Right renal pelvis (tissue), 4 donors: ENCODE data around the gene ZNF91. TPM values are rescaled to one million over a fixed set of nuclear protein-coding genes. Genes with fewer than 3 reads are reported as not detected.
A peak's percentile ranks its signal among the peaks of the same experiment; 100 is the strongest.
"Not testable (repeated sequence)": the region's sequence is repeated elsewhere in the genome, so short reads cannot be mapped to it uniquely, and the experiment has no call there.

Experiments used
- DNase-seq, 4 donors: peaks; one replicate each; pipeline ENCODE4 v3.0.0-alpha.2; 2013; ENCODE audit warnings: low read depth in 4 of 4, low spot score in 3 of 4, missing footprints in 1 of 4
- polyA plus RNA-seq, 4 donors: library from polyadenylated mRNA; unstranded; fragments of 120-200 nt; gene quantifications; one replicate each; pipeline ENCODE4 v1.2.1, GENCODE V29; 2013; ENCODE audit not compliant: insufficient read length in 4 of 4

ZNF91 gene
- polyA plus RNA-seq = 10 to 100 TPM; 45.4 to 67.5 (median 62.5) TPM

DNA sequence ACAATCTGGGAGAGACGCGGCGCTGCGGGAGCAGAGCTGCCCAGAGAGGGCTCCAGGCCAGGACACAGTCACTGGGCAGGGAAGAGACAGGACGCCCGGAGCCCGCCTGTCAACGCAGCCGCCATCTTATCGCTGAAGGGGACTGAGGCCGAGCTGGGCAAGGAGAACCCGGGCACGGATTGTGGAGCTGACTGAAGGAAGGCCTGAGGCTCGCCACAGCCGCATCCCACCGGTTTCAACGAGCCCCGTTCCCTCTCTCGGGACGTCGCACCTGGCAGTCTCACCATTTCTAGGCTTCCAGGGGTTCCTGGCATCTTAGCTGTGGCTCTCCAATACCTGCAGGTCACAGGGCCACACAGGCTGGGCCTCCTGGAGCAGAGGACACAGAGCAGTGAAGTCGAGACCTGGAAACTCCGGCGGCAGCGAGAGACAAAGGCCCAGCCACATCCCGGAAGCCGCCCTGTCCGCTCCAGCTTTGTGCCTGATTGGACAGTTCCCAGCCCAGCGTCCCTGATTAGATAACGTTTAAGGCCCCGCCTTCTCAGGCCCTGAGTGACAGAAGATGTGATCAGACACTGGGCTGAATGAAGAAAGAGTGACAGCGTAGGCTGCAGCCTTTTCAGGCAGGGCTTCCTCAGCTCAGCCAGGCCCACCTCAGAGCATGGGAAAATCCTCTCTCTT lies at the start of gene ZNF91:
TSS of gene ZNF91 (minus strand) at position 431 of the 681 bp plus-strand sequence. CDS start at position 314, 117 bp downstream.
- peak; percentile 84 to 96 (median 95) for DNase-seq

DNA sequence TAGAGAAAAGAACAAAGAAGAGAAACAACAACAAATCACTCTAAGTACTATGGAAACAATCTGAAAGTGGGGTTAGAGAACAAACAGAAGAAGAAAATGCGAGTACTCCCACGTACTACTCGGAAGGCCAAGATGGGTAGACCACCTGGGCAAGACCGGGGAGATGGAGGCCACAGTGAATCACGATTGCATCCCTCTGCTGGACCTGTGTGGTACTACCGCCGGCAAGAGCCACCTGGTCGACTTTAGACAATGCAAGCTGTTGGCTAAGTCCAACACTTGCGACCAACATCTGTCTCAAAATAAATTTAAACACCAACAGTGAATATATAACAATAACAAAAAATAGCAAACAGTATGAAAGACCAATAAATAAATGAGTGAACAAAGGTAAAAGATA lies 45.5 kb upstream of the ZNF91 start:
- DNase-seq = no peak

DNA sequence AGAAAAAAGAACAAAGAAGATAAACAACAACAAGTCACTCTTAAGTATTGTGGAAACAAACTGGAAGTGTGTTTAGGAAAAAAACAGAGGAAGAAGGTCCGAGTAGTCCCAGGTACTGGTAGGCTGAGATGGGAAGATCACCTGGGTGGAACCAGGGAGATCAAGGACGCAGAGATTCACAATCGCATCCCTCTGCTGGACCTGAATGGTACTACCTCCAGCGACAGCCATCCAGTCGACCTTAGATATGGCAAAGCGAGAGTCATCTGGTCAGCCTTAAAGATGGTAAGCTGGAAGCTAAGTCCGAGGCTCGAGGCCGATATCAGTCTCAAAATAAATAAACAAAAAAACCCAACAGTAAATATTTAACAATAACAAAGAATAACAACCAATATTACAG lies 44.9 kb upstream of the ZNF91 start:
- no peak for DNase-seq

- DNase-seq = no peak
Observed at GRCh38 chr19:23439623-23440022, 44.4 kb upstream of the ZNF91 start.

DNA sequence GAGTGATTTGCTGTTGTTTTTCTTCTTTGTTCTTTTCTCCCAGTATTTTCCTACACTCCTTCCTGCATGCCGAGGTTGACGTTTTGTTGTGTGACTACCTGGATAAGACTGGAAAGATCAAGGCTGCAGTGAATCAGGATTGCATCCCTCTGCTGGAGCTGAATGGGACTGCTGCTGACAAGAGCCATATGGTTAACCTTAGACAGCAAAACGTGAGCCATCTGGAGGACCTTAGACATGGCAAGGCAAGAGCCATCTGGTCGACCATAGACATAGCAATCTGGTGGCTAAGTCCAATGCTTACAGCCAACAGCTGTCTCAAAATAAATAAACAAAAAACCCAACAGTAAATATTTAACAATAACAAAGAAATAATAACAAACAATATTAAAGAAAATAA lies 42.6 kb upstream of the ZNF91 start:
- DNase-seq = no peak

- no peak for DNase-seq
Observed at GRCh38 chr19:23436944-23437343, 41.7 kb upstream of the ZNF91 start.

DNA sequence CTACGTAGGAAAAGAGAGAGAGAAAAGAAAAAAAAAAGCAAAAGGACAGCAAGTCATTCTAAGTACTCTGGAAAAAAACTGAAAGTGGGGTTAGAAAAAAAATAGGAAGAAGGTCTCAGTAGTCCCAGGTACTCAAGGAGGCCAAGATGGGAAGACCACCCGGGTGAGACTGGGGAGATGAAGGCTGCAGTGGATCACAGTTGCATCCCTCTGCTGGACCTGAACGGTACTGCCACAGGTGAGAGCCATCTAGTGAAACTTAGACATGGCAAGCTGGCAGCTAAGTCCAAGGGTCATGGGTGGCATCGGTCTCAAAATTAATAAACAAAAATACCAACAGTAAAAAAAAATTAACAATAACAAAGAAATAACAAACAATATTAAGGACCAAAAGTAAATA lies 41.0 kb upstream of the ZNF91 start:
- no peak for DNase-seq

- no peak for DNase-seq
Observed at GRCh38 chr19:23420824-23421223, 25.6 kb upstream of the ZNF91 start.

GRCh38 chr19:23419261-23419660 lies 24.0 kb upstream of the ZNF91 start:
- not testable (repeated sequence) for DNase-seq

DNA sequence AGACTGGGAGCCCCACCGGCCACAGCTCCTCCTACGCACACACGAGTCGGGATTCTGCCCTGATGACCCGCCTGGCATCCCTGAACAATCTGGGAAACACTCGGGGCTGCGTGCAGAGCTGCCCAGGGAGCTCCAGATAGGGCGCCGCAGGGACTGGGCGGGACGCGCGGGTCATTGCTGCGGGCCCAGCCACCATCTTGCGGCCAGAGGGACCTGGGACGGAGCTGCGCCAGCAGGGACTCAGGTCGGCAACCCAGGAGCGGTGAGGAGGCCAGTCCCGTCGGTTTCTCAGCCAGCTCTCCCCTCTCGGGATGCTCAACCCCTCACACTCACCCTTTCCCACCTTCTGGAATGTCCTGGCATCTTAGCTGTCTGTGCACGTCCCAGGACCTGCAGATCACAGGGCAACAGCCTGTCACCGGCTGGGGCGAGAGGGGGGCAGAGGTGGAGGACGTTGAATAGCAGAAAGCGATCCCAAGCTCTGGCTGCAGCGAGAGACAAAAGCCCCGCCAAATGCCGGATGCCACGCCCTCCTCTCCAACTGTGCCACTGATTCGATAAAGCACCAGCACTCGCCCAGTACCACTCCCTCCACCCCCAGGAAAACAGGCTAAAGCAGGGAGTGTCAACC lies 20.4 kb upstream of the ZNF91 start:
- peak in 1 of 4 donors; percentile 35 for DNase-seq

DNA sequence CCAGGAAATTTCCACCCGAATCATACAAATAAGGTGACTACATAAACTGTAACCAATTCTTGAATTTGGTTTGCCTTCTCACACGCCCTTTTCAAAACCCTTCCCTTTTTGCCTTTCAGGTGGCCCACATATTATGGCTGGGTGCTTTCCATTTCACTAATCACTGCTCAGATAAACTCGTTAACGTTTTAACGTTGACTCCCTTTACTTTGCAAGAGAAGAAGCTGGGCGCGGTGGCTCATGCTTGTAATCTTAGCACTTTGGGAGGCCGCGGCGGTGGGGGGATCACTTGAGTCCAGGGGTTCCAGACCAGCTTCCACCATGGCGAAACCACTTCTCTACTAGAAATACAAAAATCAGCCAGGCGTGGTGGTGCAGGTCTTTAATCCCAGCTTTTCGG lies 19.8 kb upstream of the ZNF91 start:
- DNase-seq = no peak

DNA sequence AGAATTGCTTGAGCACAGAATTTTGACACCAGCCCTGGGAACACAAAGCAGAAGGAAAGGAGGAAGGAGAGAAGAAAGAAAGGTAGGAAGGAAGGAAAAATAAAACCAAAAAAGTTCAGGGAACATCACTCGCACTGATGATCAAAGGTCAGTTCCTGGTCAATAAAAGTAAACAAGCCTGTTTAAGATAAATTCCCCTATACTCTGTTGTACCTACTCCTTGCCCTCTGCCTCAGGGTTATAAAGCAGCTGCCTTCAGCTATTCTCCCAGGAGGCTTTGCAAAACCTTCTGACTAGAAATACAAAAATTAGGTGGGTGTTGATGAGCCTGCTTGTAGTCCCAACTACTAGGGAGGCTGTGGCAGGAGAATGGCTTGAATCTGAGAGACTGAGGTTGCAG lies 14.9 kb upstream of the ZNF91 start:
- no peak for DNase-seq

- no peak for DNase-seq
Observed at GRCh38 chr19:23409392-23410048, 14.2 kb upstream of the ZNF91 start.

- DNase-seq = no peak
Observed at GRCh38 chr19:23407616-23408133, 12.4 kb upstream of the ZNF91 start.

DNA sequence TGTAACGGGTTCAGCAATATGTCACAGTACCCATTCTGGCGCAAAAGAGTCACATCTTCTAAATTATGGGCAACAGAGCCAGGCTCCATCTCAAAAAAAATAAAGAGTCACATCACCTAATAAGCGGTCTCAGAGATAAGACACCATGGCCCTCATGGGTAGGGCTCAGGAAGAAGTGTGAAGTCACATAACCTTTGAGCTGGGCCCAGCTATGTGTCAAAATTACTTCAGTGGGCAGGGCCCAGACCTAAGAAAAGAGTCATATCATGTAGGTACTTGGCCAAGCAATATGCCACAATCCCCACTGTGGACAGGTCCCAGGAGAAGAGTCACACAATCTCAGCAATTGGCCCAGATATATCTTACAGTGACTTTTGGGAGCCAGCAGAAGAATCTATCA lies 11.4 kb upstream of the ZNF91 start:
- DNase-seq = no peak

- DNase-seq = no peak
Observed at GRCh38 chr19:23406091-23406490, 10.8 kb upstream of the ZNF91 start.

GRCh38 chr19:23404676-23405075 lies 9.4 kb upstream of the ZNF91 start:
- DNase-seq = no peak

DNA sequence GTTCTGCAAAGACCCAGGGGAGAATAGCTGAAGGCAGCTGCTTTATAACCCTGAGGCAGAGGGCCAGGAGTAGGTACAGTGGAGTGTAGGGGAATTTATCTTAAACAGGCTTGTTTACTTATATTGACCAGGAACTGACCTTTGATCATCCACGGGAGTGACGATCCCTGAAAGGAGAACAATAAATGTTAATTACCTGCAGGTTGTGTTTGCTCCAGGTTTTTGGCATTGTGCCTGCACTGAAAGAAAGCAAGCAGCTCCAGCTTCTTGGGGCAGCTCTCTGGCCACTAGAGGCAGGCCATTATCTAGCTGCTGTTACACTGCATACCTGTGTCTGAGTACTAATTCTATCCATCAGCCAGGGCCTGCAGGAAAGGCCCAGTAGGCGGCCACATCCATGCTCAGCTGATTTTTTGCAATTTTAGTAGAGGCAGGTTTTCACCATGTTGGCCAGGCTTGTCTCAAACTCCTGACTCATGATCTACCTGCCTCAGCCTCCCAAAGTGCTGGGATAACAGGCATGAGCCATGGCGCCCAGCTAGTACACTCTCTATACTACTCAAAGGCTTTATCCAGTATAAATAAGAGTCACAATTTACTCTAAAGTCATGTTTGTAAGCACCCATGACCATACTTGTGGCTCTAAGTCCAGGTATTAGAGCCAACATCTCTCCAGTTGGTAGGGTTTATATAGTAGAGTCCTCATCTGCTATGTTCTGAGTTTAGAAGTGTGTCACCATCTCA lies 8.5 kb upstream of the ZNF91 start:
- no peak for DNase-seq

DNA sequence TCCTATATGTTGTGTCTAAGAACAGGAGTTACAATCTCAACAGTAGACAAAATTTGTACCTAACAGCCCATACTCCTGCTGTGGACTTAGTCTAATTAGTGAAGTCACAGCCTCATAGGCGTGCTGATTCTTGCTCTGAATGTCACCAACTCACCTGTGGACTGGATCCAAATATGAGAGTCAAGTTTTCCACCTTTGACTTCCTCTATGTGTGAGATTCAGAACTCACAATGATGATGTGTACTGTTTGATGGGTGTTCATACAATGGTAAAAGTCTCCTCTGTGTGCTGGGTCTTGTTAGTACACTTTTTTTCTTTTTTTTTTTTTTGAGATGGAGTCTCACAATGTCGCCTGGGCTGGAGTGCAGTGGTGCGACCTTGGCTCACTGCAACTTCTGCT lies 7.8 kb upstream of the ZNF91 start:
- DNase-seq = no peak

- DNase-seq = no peak
Observed at GRCh38 chr19:23402388-23402787, 7.1 kb upstream of the ZNF91 start.

DNA sequence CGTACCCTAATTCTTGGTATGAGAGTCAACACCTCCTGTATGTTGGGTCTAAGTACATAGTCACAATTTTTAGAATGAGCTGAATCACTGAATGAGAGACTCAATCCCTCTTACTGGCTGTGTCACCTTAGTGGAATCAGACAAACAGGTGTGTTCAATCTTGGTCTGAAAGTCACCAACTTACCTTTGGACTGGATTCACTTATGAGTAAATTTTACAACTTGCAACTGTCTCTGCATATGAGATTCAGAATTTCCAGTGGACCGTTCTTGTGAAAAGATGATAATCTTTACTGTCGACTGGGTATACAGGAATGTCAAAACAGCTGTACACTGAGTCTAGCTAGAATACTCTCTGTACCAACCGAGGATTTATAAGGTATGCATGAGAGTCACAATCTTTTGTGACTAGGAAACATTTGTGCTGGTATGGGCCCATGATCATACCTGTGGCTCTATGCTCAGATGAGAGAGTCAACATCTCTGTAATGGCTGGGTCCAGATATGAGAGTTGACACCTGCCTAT lies 5.9 kb upstream of the ZNF91 start:
- DNase-seq = no peak
